Trophoblast cell (in vitro differentiated cells and primary cell): ENCODE data around the gene CD151.

Experiments used
- DNase-seq, 2 donors: peaks; one replicate each; pipeline ENCODE4 v3.0.0-alpha.2; 2016
- H2AFZ ChIP-seq: 2 replicates; pipeline ENCODE4 v1.6.1; 2013; ENCODE audit warnings: low read length, moderate library complexity, mild to moderate bottlenecking; ENCODE audit not compliant: insufficient read depth, poor library complexity
- H2AK5ac ChIP-seq: 2 replicates; pipeline ENCODE4 v1.6.1; 2013; ENCODE audit warnings: mild to moderate bottlenecking, low read length
- H2BK120ac ChIP-seq: 2 replicates; pipeline ENCODE4 v1.6.1; 2013; ENCODE audit warnings: low read length, mild to moderate bottlenecking, moderate library complexity; ENCODE audit not compliant: insufficient read depth, poor library complexity
- H2BK12ac ChIP-seq: 2 replicates; pipeline ENCODE4 v1.6.1; 2013; ENCODE audit warnings: mild to moderate bottlenecking, low read length, moderate library complexity
- H2BK5ac ChIP-seq: 2 replicates; pipeline ENCODE4 v1.6.1; 2013; ENCODE audit warnings: low read length, low read depth, moderate library complexity, mild to moderate bottlenecking; ENCODE audit not compliant: poor library complexity
- H3K14ac ChIP-seq: 2 replicates; pipeline ENCODE4 v1.6.1; 2013; ENCODE audit warnings: mild to moderate bottlenecking, low read length
- H3K18ac ChIP-seq: 2 replicates; pipeline ENCODE4 v1.6.1; 2013; ENCODE audit warnings: mild to moderate bottlenecking, low read length
- H3K23ac ChIP-seq: 2 replicates; pipeline ENCODE4 v1.6.1; 2013; ENCODE audit warnings: low read length
- H3K27ac ChIP-seq: 2 replicates; pipeline ENCODE4 v1.5.1; 2013; ENCODE audit warnings: low read depth, mild to moderate bottlenecking, inconsistent platforms, low read length, moderate library complexity
- H3K27me3 ChIP-seq: 2 replicates; pipeline ENCODE4 v1.6.1; 2013; ENCODE audit warnings: inconsistent platforms, mild to moderate bottlenecking, low read length, moderate library complexity; ENCODE audit not compliant: insufficient read depth
- H3K36me3 ChIP-seq, 2 experiments: 1 replicate in 1 of 2; 2 replicates in 1 of 2; pipeline ENCODE4 v1.6.1; 2013; ENCODE audit warnings: low read length in 2 of 2, mild to moderate bottlenecking in 2 of 2, moderate library complexity in 1 of 2; ENCODE audit not compliant: insufficient read depth in 2 of 2, control insufficient read depth in 1 of 2
- H3K4ac ChIP-seq: 2 replicates; pipeline ENCODE4 v1.6.1; 2013; ENCODE audit warnings: low read depth, mild to moderate bottlenecking, low read length, moderate library complexity
- H3K4me1 ChIP-seq, 2 experiments: 1 replicate in 1 of 2; 2 replicates in 1 of 2; pipeline ENCODE4 v1.6.1; 2013; ENCODE audit warnings: low read length in 2 of 2, mild to moderate bottlenecking in 2 of 2, moderate library complexity in 1 of 2; ENCODE audit not compliant: insufficient read depth in 2 of 2, control insufficient read depth in 1 of 2
- H3K4me2 ChIP-seq: 2 replicates; pipeline ENCODE4 v1.6.1; 2013; ENCODE audit warnings: inconsistent platforms, mild to moderate bottlenecking, low read length, moderate library complexity
- H3K4me3 ChIP-seq: 2 replicates; pipeline ENCODE4 v1.5.1; 2013; ENCODE audit warnings: mild to moderate bottlenecking, low read depth, low read length, inconsistent platforms
- H3K79me1 ChIP-seq: one replicate; pipeline ENCODE4 v1.6.1; 2013; ENCODE audit warnings: low read length
- H3K79me2 ChIP-seq: 2 replicates; pipeline ENCODE4 v1.6.1; 2013; ENCODE audit warnings: low read length, mild to moderate bottlenecking; ENCODE audit not compliant: control insufficient read depth, insufficient read depth, poor library complexity
- H3K9ac ChIP-seq: 2 replicates; pipeline ENCODE4 v1.6.1; 2013; ENCODE audit warnings: mild to moderate bottlenecking, low read length
- H3K9me3 ChIP-seq: 2 replicates; pipeline ENCODE4 v1.6.1; 2013; ENCODE audit warnings: low read depth, mild to moderate bottlenecking, control low read depth, inconsistent platforms, low read length; ENCODE audit not compliant: insufficient read depth
- H4K12ac ChIP-seq: 2 replicates; pipeline ENCODE4 v1.6.1; 2013; ENCODE audit warnings: low read depth, mild to moderate bottlenecking, low read length, moderate library complexity
- H4K8ac ChIP-seq: 2 replicates; pipeline ENCODE4 v1.6.1; 2013; ENCODE audit warnings: low read depth, mild to moderate bottlenecking, low read length, moderate library complexity
- H4K91ac ChIP-seq: one replicate; pipeline ENCODE4 v1.6.1; 2013; ENCODE audit warnings: low read depth, mild to moderate bottlenecking, low read length, moderate library complexity
- WGBS: extraction: QIAGEN DNeasy Blood & Tissue Kit; methylation state at CpG from one replicate; pipeline ENCODE4 v1.1.7; 2013; ENCODE audit warnings: missing lambda C conversion rate; ENCODE audit not compliant: insufficient read length, insufficient coverage; ENCODE audit errors: extremely low coverage; 5-methylcytosine and 5-hydroxymethylcytosine counted together

Gene CD151

DNA sequence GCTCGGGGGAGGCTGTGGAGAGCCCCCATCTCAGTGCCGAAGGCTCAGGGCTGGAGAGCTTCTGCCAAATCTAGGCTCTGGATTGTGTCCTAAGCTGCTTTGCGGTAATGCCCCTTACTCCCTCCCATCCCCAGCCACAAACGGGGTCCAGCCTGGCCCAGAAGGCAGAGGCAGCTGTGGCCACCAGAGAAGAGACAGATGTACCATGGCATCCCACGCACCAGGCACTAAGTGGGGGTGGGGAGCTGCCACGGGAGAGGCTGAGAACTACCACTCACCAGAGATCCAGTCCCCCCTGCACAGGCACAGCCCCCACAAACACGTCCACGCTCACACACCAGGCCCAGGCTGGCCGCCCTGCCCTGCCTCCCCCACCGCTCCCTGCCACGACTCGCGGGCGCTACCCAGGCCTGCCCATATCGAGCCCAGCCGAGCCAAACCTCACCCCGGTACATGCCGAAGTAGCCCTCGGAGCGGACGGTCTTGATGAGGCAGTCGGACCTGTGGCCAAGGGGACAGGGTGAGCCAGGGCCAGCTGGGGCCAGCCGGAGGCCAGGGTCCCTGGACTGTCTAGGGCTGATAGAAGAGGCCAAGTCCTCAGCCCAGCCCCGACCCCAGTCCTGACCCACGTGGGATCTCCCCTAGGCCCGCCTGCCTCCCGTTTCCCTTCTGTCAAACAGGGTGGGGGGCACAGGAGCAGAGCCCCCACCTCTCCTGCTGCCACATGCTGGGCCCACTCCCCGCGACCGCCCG lies 38.6 kb upstream of the CD151 start:
- H3K27ac ChIP-seq, result no peak overlapping the region
- no peak overlapping the region for H3K4me2 ChIP-seq
- no peak overlapping the region for H2AK5ac ChIP-seq
- peaks cover 2% of the 10 kb centered on the region for H3K27me3 ChIP-seq
- peaks cover 6% of the 10 kb centered on the region for H3K79me2 ChIP-seq
- no peak overlapping the region for H2BK120ac ChIP-seq
- H3K36me3 ChIP-seq, result peaks cover 40% of the 10 kb centered on the region in 2 experiments
- no peak overlapping the region for H4K12ac ChIP-seq
- no peak overlapping the region for H3K23ac ChIP-seq
- peaks cover 17% of the 10 kb centered on the region in 2 experiments for H3K4me1 ChIP-seq
- H3K14ac ChIP-seq, result no peak overlapping the region
- H2BK5ac ChIP-seq, result no peak overlapping the region
- H3K4me3 ChIP-seq, result no peak overlapping the region
- H3K79me1 ChIP-seq, result peaks cover 6% of the 10 kb centered on the region
- no peak overlapping the region for H4K91ac ChIP-seq
- H2BK12ac ChIP-seq, result no peak overlapping the region
- DNase-seq, result no peak
- no CpG with 5 or more reads among the region's 31 CpGs for WGBS
- H3K9ac ChIP-seq, result no peak overlapping the region
- no peak overlapping the region for H3K4ac ChIP-seq
- H3K9me3 ChIP-seq, result no peaks in the 10 kb centered on the region
- no peak overlapping the region for H2AFZ ChIP-seq
- H4K8ac ChIP-seq, result no peak overlapping the region
- H3K18ac ChIP-seq, result no peak overlapping the region

DNA sequence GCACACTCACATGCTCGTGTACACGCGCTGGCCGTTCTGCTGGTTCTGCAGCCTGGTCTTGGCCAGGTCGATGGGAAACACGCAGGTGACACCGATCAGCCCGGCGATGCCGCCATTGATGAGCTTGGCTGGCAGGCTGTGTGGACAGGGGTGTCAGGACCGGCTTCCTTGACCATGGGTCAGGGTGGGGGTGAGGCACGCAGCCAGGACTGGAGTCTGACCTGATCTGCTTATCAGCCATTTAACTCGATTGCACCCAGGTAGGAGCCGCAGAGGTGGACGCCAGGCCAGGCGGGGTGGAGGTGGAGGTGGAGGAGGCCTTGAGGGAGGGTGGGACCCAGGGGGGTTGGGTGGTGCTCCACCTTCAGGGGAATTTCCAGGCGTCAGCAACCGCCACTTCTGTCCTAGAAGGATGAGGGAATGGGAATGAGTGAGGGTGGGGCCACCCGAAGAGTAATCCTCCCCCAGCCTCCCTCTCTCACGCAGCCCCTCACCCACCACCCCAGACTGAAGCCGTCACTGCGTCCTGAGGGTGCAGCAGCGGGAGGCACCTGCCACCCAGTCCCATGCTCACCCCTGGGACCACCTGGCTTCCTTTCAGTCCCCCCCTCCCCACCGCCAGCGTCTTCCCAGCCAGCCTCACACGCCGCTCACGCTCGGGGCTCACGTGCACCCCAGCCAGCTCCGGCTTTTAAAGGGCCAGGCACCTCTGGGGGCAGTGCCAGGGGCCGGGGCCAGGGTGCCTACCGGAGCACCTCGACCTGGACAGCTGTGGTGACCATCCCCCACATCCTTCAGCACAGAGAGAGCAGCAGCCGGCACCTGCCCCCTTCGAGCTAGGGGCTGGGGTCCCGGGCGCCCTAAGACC lies 37.8 kb upstream of the CD151 start:
- H3K36me3 ChIP-seq, result peaks cover 48% of the 10 kb centered on the region in 2 experiments
- H2AK5ac ChIP-seq, result no peak overlapping the region
- no CpG with 5 or more reads among the region's 38 CpGs for WGBS
- H3K27me3 ChIP-seq, result no peaks in the 10 kb centered on the region
- no peaks in the 10 kb centered on the region for H3K9me3 ChIP-seq
- H2BK5ac ChIP-seq, result no peak overlapping the region
- H3K4me3 ChIP-seq, result no peak overlapping the region
- H4K91ac ChIP-seq, result no peak overlapping the region
- no peak overlapping the region for H3K18ac ChIP-seq
- H3K27ac ChIP-seq, result no peak overlapping the region
- no peak overlapping the region for H2AFZ ChIP-seq
- no peak overlapping the region for H3K9ac ChIP-seq
- peaks cover 6% of the 10 kb centered on the region for H3K79me2 ChIP-seq
- no peak overlapping the region for H2BK12ac ChIP-seq
- peaks cover 17% of the 10 kb centered on the region in 2 experiments for H3K4me1 ChIP-seq
- DNase-seq, result no peak
- H3K4ac ChIP-seq, result no peak overlapping the region
- H2BK120ac ChIP-seq, result no peak overlapping the region
- H4K8ac ChIP-seq, result no peak overlapping the region
- no peak overlapping the region for H3K23ac ChIP-seq
- H3K79me1 ChIP-seq, result peaks cover 6% of the 10 kb centered on the region
- no peak overlapping the region for H3K4me2 ChIP-seq
- no peak overlapping the region for H4K12ac ChIP-seq
- H3K14ac ChIP-seq, result no peak overlapping the region

DNA sequence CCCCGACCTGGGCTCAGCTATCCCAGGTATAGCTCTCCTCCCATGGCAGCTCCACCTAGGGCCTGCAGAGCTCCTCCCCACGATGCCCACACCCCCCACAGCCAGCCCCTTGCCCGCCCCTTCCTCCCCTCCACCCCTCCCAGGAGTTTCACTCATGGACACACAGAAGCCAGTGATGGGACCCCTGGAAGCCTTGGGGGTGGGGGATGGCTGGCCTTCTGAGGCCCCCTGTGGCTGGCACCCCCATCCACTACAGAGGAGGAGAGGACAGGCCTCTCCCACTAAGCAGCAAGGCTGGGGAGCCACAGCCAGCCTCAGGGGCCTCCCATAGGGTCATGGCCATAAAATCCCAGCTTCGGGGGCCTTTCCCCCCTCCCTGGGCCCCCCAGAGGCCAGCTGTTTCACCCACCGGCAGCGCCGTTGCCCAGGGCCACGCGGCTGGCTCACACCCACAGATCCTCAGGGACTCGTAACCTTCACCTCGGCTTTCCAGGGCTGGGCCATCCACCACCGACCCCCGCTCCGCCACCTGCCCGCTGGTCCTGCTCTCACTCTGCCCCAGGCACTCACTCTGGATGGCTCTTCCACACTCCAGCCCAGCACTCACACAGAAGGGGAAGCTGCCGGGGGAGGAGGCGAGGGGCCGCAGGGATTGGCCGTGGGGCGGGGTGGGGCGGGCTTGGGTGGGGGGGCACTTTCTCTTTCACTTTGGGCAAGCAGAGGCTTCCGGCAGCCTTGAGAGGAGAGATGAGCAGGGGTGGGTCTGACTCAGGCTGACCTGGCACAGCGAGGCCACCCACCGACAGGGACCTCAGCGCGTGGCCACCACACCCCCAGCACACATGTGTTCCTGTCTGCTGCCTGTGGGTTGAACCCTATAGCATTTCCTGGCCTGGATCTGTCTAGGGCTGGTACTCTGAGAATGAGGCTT lies 36.9 kb upstream of the CD151 start:
- H3K9ac ChIP-seq, result no peak overlapping the region
- peaks cover 6% of the 10 kb centered on the region for H3K79me2 ChIP-seq
- no peak overlapping the region for H3K4ac ChIP-seq
- peak overlapping the region; percentile 11 for H3K18ac ChIP-seq
- H3K14ac ChIP-seq, result no peak overlapping the region
- H3K23ac ChIP-seq, result no peak overlapping the region
- H2AFZ ChIP-seq, result no peak overlapping the region
- no peaks in the 10 kb centered on the region for H3K9me3 ChIP-seq
- no peak overlapping the region for H4K91ac ChIP-seq
- H2BK12ac ChIP-seq, result no peak overlapping the region
- no peak overlapping the region for H3K4me3 ChIP-seq
- H3K79me1 ChIP-seq, result peaks cover 6% of the 10 kb centered on the region
- no CpG with 5 or more reads among the region's 26 CpGs for WGBS
- no peak overlapping the region for H2BK5ac ChIP-seq
- no peak overlapping the region for H4K12ac ChIP-seq
- H3K4me2 ChIP-seq, result no peak overlapping the region
- H3K27ac ChIP-seq, result no peak overlapping the region
- peaks cover 14 to 17% of the 10 kb centered on the region in 2 experiments for H3K4me1 ChIP-seq
- H3K36me3 ChIP-seq, result peaks cover 56 to 57% of the 10 kb centered on the region in 2 experiments
- H2BK120ac ChIP-seq, result no peak overlapping the region
- H4K8ac ChIP-seq, result no peak overlapping the region
- no peak overlapping the region for H2AK5ac ChIP-seq
- H3K27me3 ChIP-seq, result no peaks in the 10 kb centered on the region
- DNase-seq, result peak in 1 of 2 donors; percentile 38
